ENCODE measurements around the gene TUBB2B. TPM values are rescaled to one million over a fixed set of nuclear protein-coding genes. Genes with fewer than 3 reads are reported as not detected.
A peak's percentile ranks its signal among the peaks of the same experiment; 100 is the strongest.

Gene TUBB2B
- total and polyA plus RNA-seq, 2 donors (not counting 1 experiment from before 2014, with no cell fraction given): 14.7 TPM; not detected in 1

DNA sequence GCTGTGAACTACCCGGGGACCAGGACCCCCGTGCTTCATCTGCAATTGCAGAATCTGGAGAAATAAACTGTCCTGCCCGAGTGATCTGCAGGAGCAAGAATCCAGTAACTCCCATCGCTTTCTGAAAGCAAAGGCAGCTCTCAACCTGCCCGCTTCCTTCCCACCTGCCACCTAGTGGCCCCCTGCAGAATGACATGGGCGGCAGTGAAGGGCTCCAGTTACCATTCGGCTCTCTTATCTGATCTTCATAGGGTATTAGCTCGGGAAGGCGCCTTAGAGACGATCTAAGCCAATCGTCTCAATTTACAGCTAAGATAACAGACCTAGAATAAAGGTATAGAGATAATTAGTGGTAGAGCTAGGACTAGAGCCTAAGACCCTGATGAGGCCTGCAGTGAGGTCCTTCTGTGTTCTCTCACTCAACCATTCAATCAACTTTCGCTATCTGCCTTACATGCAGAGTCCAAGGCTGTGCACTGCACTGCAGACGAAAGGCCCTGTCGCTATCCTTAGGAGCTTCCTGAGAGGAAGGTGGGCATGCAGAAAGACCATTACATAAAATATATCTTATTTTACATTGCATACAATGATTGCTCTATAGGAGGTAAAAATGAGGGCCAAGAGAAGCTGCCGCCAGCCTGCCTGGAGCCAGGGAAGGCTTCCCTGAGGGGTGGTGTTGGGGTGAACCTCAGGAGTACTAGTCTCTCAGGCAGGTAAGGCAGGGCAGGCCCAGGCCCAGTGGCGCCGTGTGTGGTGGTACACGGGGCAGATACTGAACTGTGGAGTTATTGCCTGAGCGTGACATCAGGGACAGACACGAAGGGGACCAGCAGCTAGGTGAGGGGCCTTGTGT is 24.2 kb upstream of the TUBB2B start:
- peaks cover 0 to 7% (median 0%) of the 10 kb centered on the region in 3 donors for H3K9me3 ChIP-seq (ENCODE audit: control extremely low read depth in 1 of 3, control insufficient read depth in 2 of 3, insufficient read depth in 1 of 3, low read length in 2 of 3)
- no peak overlapping the region for H3K27ac Mint-ChIP-seq

More for the DNA sequence above, 24.2 kb upstream of the TUBB2B start:
- H3K27me3 Mint-ChIP-seq: peaks cover 32% of the 10 kb centered on the region
- peak overlapping the region in 2 of 5 experiments; percentile 5 to 25 for H3K4me3 ChIP-seq (ENCODE audit: control extremely low read depth in 1 of 5, extremely low read depth in 1 of 5, insufficient read depth in 1 of 5, low read depth in 2 of 5, low read length in 4 of 5)
- peak; percentile 100 for ATAC-seq (ENCODE audit: low read depth)
- peak overlapping the region; percentile 77 for H2AFZ ChIP-seq (ENCODE audit: insufficient read depth, low read depth, low read length, poor library complexity, severe bottlenecking)
- intact Hi-C loops (cut with micrococcal nuclease): loop anchor here (1.0 to 10.0 kb wide), 6 partner anchors 89 to 883 kb away; partner anchors contain the start of genes ECI2, NQO2, RIPK1 and TUBB2A
- TF ChIP-seq, protein P1, sequence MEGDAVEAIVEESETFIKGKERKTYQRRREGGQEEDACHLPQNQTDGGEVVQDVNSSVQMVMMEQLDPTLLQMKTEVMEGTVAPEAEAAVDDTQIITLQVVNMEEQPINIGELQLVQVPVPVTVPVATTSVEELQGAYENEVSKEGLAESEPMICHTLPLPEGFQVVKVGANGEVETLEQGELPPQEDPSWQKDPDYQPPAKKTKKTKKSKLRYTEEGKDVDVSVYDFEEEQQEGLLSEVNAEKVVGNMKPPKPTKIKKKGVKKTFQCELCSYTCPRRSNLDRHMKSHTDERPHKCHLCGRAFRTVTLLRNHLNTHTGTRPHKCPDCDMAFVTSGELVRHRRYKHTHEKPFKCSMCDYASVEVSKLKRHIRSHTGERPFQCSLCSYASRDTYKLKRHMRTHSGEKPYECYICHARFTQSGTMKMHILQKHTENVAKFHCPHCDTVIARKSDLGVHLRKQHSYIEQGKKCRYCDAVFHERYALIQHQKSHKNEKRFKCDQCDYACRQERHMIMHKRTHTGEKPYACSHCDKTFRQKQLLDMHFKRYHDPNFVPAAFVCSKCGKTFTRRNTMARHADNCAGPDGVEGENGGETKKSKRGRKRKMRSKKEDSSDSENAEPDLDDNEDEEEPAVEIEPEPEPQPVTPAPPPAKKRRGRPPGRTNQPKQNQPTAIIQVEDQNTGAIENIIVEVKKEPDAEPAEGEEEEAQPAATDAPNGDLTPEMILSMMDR (IDR thresholded peaks at IDR 0.05): peak; percentile 99
- no peak for TF ChIP-seq EZH2 (IDR thresholded peaks at IDR 0.05; ENCODE audit: borderline replicate concordance, insufficient read depth, low read depth, low read length, poor library complexity, severe bottlenecking)
- peak overlapping the region; percentile 7 for H3K4me3 Mint-ChIP-seq
- peak overlapping the region; percentile 58 for H3K4me2 ChIP-seq (replicated peaks; ENCODE audit: low read depth, low read length, poor library complexity, severe bottlenecking)
- peak; percentile 82 for DNase-seq
- ChIA-PET POLR2A (interaction anchor here (0.6 kb wide), 1 partner anchor 8 kb away, joined by 4 read pairs; no protein-coding TSS in a partner anchor), CTCF (interaction anchor here (0.6 to 5.3 kb wide), 35 partner anchors 9 to 770 kb away, joined by 3 to 82 read pairs (median 4); partner anchors contain the start of genes BPHL, SERPINB6 and TUBB2A)
- no peaks in the 10 kb centered on the region for H3K79me2 ChIP-seq (ENCODE audit: control insufficient read depth, insufficient read depth, low read length)
- H3K36me3 ChIP-seq (replicated peaks in 1 of 2; ENCODE audit: control extremely low read depth in 1 of 2, control insufficient read depth in 1 of 2, extremely low read depth in 1 of 2, insufficient read depth in 2 of 2, low read length in 1 of 2): no peaks in the 10 kb centered on the region
- WGBS (ENCODE audit: insufficient coverage): 45% methylated on average over 9 of the region's 20 CpGs
- no peaks in the 10 kb centered on the region for H3K9me3 Mint-ChIP-seq (ENCODE audit: insufficient read depth)
- H4K20me1 ChIP-seq (ENCODE audit: control insufficient read depth, insufficient read depth, low read length, poor library complexity, severe bottlenecking): no peaks in the 10 kb centered on the region
- peaks cover 7 to 8% of the 10 kb centered on the region in 2 donors for H3K4me1 ChIP-seq (ENCODE audit: control insufficient read depth in 2 of 2, insufficient read depth in 2 of 2, low read length in 2 of 2)
- H3K27me3 ChIP-seq (replicated peaks in 1 of 4; ENCODE audit: control extremely low read depth in 1 of 4, control insufficient read depth in 3 of 4, insufficient read depth in 4 of 4, low read length in 3 of 4): peaks cover 0 to 32% (median 14%) of the 10 kb centered on the region in 4 experiments
- peak overlapping the region; percentile 19 for H3K9ac ChIP-seq (ENCODE audit: low read length)
- H3K4me1 Mint-ChIP-seq: peaks cover 4% of the 10 kb centered on the region
- no peak overlapping the region for H3K27ac ChIP-seq (ENCODE audit: low read length in 2 of 2)
